Superior temporal gyrus (tissue), 1 donor: ENCODE results near the gene MAST4.

ENCODE experiments used
- DNase-seq: peaks from one replicate; pipeline ENCODE4 v3.0.0-alpha.2; 2016; ENCODE audit errors: extremely low spot score

Gene MAST4

GRCh38 chr5:66872736-66873331 is 276.6 kb downstream of the MAST4 start:
- DNase-seq: no peak

DNA sequence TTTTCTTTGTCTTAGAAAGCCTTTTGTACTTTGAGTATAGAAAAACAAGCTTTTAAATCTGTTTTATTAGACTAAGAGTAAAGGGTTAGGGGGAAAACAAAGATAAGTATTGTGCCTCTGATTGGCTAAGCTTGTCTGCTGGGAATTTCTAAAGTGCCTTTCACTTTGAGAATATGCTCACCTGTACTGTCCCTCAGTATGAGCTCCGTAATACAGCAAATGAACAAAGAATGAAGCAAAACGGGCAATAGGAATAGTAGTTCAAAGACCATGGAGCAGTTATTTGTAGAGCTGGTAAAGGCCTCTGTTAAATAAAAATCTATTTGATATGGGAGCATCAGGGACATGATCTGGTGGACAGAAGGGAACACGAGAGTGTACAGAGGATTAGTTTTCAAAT is 277.8 kb downstream of the MAST4 start:
- DNase-seq: no peak

DNA sequence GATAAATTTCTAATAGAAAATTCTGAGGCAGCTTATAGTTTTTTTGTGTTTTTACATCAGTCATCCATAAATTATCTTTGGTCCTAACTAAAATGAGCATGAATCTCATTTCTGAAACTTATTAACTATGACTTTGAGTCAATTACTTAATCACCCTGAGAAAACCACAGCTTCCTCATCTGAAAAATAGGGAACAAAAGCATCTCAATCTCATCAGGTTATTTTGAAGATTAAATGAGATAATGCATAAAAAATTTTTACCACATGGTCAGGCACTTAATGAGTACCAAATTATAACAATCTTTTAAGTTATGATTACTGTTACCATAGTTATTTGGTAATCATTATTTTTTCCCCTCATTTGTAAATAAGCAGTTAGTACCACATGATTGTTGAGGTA is 279.1 kb downstream of the MAST4 start:
- DNase-seq: no peak

- DNase-seq: no peak
Observed at GRCh38 chr5:66876266-66876807, 280.1 kb downstream of the MAST4 start.

DNA sequence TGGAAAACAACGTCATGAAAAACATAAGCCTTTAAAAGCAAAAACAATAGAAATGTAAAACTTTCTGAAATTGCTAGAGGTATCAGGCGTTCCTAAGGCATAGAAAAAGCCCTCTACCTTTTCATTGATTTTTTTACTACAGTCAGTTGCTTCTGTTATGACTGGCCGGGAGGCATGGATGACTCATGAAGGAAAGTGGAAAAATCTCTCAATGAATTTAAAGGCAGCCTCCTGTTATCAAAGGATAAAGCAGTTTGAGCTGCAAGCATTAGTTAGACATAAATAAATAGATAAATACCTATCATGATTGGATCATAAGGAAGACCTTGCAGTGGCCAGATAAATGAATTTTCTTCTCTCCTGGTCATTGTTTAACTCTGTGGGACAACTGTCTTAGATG is 281.6 kb downstream of the MAST4 start:
- DNase-seq: no peak

- no peak for DNase-seq
Observed at GRCh38 chr5:66880401-66880800, 284.2 kb downstream of the MAST4 start.

GRCh38 chr5:66881480-66882161 is 285.4 kb downstream of the MAST4 start:
- DNase-seq: no peak

GRCh38 chr5:66882606-66883227 is 286.5 kb downstream of the MAST4 start:
- no peak for DNase-seq

DNA sequence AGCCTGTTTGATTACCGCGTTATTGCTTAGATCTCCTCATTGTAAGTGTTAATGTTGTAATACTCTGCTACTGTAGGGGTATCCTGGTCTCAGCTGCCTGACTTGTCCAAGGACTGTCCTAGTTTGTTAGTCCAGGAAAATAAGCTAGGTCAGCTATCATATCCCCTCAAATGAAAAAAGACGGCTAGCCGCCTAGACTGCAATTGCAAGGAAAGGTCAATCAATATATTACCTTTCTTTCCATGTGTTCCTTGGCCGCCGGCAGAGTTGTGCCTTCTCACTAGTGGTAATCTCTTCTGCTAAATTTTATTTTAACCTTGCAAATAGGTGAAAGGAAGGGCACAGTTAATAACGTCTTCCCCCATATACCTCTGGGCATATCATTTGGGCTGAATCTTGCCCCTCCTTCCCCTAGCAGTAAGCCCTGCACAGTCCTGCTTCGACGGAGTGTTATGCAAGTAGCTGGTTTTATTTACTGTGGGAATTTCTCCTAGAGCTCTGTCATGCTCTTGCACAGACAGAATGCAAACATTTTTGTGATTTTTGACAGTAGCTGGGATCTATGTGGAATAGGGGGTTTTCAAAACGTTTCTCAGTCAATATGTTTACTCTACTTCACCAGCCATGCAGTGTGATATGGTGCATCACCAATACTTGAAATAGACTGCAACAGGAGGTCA is 288.5 kb downstream of the MAST4 start:
- no peak for DNase-seq

DNA sequence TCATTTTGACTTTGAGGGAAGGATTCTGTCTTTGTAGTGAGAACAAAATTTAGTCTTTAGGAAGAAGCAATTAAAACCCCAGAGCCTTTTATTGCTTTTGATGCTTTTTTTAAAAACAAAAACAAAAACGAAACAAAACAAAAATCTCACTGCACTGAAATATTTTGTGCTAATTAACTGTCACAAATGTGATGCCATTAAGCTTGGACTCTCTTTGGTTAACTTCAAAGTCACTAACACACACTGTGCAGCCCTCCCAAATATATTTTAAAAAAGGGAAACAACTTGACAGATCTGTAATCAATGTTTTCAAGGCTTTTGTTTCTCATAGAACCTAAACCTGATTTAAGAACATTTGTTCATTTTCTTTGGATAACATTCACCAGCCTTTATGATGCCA is 290.7 kb downstream of the MAST4 start:
- DNase-seq: no peak

DNA sequence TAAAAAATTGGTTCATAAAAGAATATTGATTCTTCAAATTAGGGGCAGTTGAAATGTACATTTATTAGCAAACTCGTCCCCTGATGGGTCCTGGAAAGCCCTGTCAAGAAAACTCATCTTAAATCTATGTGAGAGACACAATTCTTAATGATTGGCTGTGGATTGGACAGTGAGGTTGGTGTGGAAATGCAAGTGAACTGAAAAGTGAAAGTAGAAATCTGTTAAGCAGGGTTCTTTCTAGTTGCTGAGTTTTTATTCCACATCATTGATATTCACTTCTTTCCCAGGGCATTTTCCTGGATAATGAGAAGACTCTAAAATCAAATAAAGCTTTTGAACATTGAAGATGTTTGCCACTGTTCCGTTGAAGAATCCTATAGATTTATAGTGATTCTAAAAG is 292.4 kb downstream of the MAST4 start:
- DNase-seq: no peak

DNA sequence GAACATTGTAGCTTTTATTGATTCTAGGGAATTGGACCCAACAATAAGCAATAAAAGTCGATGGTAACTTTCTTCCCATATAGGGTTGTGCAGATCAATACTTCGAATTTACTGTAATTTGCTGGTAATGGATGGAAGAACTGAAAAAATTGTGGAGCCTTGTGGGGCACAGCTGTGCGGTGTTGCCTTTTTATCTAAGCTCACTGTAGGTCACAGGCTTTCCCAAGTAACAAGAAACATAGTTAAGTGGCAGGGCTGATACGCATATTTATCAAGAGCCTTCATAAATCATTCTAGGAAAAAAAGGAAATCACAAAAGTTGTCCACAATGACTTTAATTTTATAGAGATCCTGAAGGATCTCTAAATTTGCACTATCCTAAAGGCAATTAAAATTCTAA is 292.9 kb downstream of the MAST4 start:
- DNase-seq: no peak

DNA sequence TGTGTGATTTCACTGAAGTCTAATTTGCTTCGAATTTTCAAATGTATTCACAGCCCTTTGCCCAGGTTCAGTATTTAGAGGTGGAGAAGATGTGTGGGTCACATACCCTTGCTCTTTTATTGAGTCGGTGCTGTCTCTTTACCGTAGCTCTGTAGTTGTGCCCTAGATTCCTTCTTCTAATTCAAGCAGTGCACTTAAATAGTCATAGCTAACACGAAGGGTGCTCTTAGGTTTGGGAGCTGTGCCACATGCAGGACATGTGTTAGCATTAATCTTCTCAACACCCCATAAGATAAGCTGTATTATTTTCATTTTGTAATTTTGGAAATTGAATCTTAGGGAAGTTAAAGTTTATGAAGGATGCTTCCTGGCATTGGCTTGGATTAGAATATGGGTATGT is 293.3 kb downstream of the MAST4 start:
- DNase-seq: no peak

- no peak for DNase-seq
Observed at GRCh38 chr5:66891184-66891925, 295.2 kb downstream of the MAST4 start.

DNA sequence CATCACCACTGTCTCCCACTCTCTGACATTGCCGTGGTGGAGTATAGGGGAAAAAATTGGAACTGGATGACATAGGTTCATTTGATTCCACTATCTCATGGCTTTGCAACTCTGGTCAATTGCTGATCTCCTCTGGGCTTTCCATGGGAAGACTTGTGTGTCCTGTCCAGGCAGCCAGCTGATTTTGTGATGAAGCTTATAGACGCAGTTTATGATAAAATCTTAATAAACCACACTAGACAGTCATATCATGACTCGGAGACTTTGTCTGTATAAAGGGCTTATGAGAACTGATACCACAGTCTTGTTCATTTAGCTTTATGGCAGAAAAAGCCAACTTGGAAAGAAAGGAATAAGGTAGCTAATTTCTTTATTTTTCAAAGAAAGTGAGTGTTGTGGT is 296.5 kb downstream of the MAST4 start:
- DNase-seq: no peak

GRCh38 chr5:66894480-66895240 is 298.5 kb downstream of the MAST4 start:
- no peak for DNase-seq

- DNase-seq: no peak
Observed at GRCh38 chr5:66896171-66896570, 300.0 kb downstream of the MAST4 start.

DNA sequence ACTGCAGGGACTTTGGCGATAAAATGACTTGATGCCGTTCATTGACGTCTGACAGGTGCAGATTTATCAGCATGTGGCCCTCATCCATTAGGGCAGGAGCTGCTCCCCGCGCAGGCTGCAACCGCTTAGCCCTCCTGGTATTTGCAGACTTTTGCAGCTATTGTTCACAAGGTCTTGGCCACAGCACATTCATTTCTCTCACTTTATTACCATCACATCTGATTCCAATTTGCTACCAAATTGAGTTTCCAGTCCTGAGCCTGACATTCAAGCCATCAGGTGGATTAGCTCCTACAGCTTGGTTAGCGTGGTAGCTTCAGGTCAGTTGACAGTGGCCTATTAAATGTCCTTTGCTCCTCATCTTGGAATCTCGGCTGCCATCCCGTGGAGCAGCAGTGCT is 301.2 kb downstream of the MAST4 start:
- no peak for DNase-seq

GRCh38 chr5:66898241-66898995 is 302.2 kb downstream of the MAST4 start:
- DNase-seq: no peak

DNA sequence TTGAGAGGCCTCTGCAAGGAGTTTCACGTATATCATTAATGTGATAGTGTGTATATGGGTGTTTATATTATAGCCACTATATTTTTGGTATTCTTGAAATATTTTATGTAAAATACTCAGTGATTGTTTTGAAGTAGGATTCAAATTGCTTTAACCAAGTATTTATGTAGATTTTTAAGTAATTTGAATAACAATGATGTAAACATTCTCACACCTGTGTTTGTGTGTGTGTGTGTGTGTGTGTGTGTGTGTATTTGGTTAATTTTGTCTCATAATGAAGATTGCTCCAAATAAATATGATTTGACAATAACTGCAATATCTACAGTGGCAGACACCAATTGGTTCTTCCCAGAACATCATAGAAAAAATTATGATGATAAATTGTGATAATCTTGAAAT is 307.0 kb downstream of the MAST4 start:
- no peak for DNase-seq
